HepG2 (cell line): ENCODE measurements around the gene FHL1. TPM values are rescaled to one million over a fixed set of nuclear protein-coding genes. Genes with fewer than 3 reads are reported as not detected.

ENCODE experiments used
- ATAC-seq: fragments of 200-7000 bp; cut with Tn5 transposase; 3 replicates; pipeline ENCODE4 v1.9.1; 2020; ENCODE audit warnings: mild to moderate bottlenecking, moderate library complexity
- BruUV-seq: library from RNA; stranded (reverse); fragments of 400-500 nt; replicated peaks from 2 replicates; lab custom pipeline; 2021; lab: Mats Ljungman, UMichigan
- CTCF ChIA-PET: fragments of 300-600 bp; formaldehyde crosslinking; extraction: SDS; loops from one replicate; lab custom pipeline; 2021; ENCODE audit warnings: low total read pairs, inconsistent platforms, low intra/inter-chr PET ratio; lab: Yijun Ruan, JAX
- POLR2A ChIA-PET: fragments of 350-600 bp; sonication (Branson Sonifier 250); formaldehyde crosslinking; loops from one replicate; lab custom pipeline; 2020; ENCODE audit warnings: antibody characterized with exemption, inconsistent platforms; lab: Yijun Ruan, JAX
- DNase-seq: peaks from one replicate; pipeline ENCODE4 v3.0.0-alpha.2; 2015; ENCODE audit warnings: low spot score
- FAIRE-seq: peaks from 3 replicates; lab custom pipeline; 2011; peaks lifted over from hg19 to GRCh38; lab: Jason Lieb, UNC
- H2AFZ ChIP-seq: one replicate; pipeline ENCODE4 v1.6.1; 2011; ENCODE audit warnings: low read length, inconsistent platforms
- H3K27ac ChIP-seq: fragments of 300-600 bp; 3 replicates; pipeline ENCODE4 v1.8.0; 2011; ENCODE audit warnings: mixed run types, mild to moderate bottlenecking, mixed read lengths, low read length, inconsistent platforms; ENCODE audit not compliant: insufficient read depth; ENCODE audit errors: extremely low read length
- H3K27me3 ChIP-seq, 2 experiments: fragments of 200-600 bp in 1 of 2; 2 replicates in 1 of 2; 3 replicates in 1 of 2; pipeline versions ENCODE4 v1.6.0 to v1.8.0; 2011; ENCODE audit warnings: low read length in 2 of 2, mild to moderate bottlenecking in 2 of 2, moderate library complexity in 2 of 2, inconsistent platforms in 1 of 2; ENCODE audit not compliant: insufficient read depth in 2 of 2, control insufficient read depth in 1 of 2
- H3K36me3 ChIP-seq, 2 experiments: fragments of 200-600 bp in 1 of 2; replicated peaks in 1 of 2; 2 replicates in 1 of 2; 3 replicates in 1 of 2; pipeline versions ENCODE4 v1.5.1 to v1.8.0; 2011; ENCODE audit warnings: low read length in 2 of 2, inconsistent platforms in 1 of 2; ENCODE audit not compliant: insufficient read depth in 2 of 2, control insufficient read depth in 1 of 2
- H3K4me1 ChIP-seq: 2 replicates; pipeline ENCODE4 v1.5.1; 2012; ENCODE audit warnings: low read length, inconsistent platforms; ENCODE audit not compliant: insufficient read depth
- H3K4me2 ChIP-seq: 2 replicates; pipeline ENCODE4 v1.6.0; 2011; ENCODE audit warnings: low read depth, low read length, inconsistent platforms
- H3K4me3 ChIP-seq, 3 experiments: fragments of 200-600 bp in 1 of 3; sonication (generic), shearing (Covaris generic) in 1 of 3; replicated peaks in 1 of 3; 2 replicates each; pipeline ENCODE4 v1.5.1; 2011 to 2016; ENCODE audit warnings: low read length in 3 of 3, inconsistent platforms in 2 of 3, low read depth in 2 of 3, mild to moderate bottlenecking in 2 of 3, control low read depth in 1 of 3, mixed read lengths in 1 of 3; ENCODE audit not compliant: insufficient read depth in 1 of 3
- H3K79me2 ChIP-seq: one replicate; pipeline ENCODE4 v1.6.1; 2011; ENCODE audit warnings: low read length, inconsistent platforms; ENCODE audit not compliant: insufficient read depth
- H3K9ac ChIP-seq: 2 replicates; pipeline ENCODE4 v1.6.0; 2011; ENCODE audit warnings: mild to moderate bottlenecking, low read depth, low read length, inconsistent platforms; ENCODE audit not compliant: insufficient read depth
- H3K9me3 ChIP-seq: 2 replicates; pipeline ENCODE4 v1.5.1; 2012; ENCODE audit warnings: mild to moderate bottlenecking, low read length
- H4K20me1 ChIP-seq: 2 replicates; pipeline ENCODE4 v1.6.0; 2011; ENCODE audit warnings: inconsistent platforms, mild to moderate bottlenecking, low read length, moderate library complexity; ENCODE audit not compliant: insufficient read depth
- CCDC6 ChIP-seq: sonication (generic); formaldehyde crosslinking; IDR thresholded peaks from 2 replicates; pipeline ENCODE4 v1.8.1; 2022; ENCODE audit warnings: mild to moderate bottlenecking, missing genetic modification reagents, moderate library complexity
- ERF ChIP-seq: IDR thresholded peaks from 2 replicates; pipeline ENCODE4 v1.6.1; 2018; ENCODE audit warnings: missing biosample characterization, missing genetic modification reagents
- HNF4A ChIP-seq: sonication (generic); formaldehyde crosslinking; IDR thresholded peaks from 2 replicates; pipeline ENCODE4 v1.4.0; 2020; ENCODE audit warnings: missing genetic modification reagents
- KLF11 ChIP-seq: IDR thresholded peaks from 2 replicates; pipeline ENCODE4 v1.6.1; 2016; ENCODE audit warnings: missing compliant biosample characterization
- MXI1 ChIP-seq: IDR thresholded peaks from 3 replicates; pipeline ENCODE4 v1.6.1; 2012; ENCODE audit warnings: low read depth, low read length, inconsistent platforms, borderline replicate concordance
- NCOR1 ChIP-seq: fragments of 200-600 bp; sonication (generic); IDR thresholded peaks from 2 replicates; pipeline ENCODE4 v1.7.0; 2017; ENCODE audit warnings: antibody characterized with exemption, low read length, borderline replicate concordance
- PHF21A ChIP-seq: sonication (generic); formaldehyde crosslinking; IDR thresholded peaks from 2 replicates; pipeline ENCODE4 v1.5.0; 2020; ENCODE audit warnings: mild to moderate bottlenecking, missing genetic modification reagents
- RELA ChIP-seq: sonication (generic); formaldehyde crosslinking; IDR thresholded peaks from 2 replicates; pipeline ENCODE4 v1.4.0; 2020; ENCODE audit warnings: missing genetic modification reagents
- SMAD3 ChIP-seq: sonication (generic); formaldehyde crosslinking; IDR thresholded peaks from 2 replicates; pipeline ENCODE4 v1.4.0; 2020; ENCODE audit warnings: missing genetic modification reagents
- TP53 ChIP-seq: sonication (generic); formaldehyde crosslinking; conservative IDR thresholded peaks from 2 replicates; pipeline ENCODE4 v1.4.0; 2020; ENCODE audit warnings: missing genetic modification reagents
- ZNF20 ChIP-seq: sonication (generic); formaldehyde crosslinking; IDR thresholded peaks from 2 replicates; pipeline ENCODE4 v1.4.0; 2020; ENCODE audit warnings: mild to moderate bottlenecking, moderate library complexity, missing genetic modification reagents
- ZNF205 ChIP-seq: IDR thresholded peaks from 2 replicates; pipeline ENCODE4 v1.6.1; 2018; ENCODE audit warnings: missing biosample characterization, missing genetic modification reagents
- ZNF552 ChIP-seq: sonication (generic); formaldehyde crosslinking; IDR thresholded peaks from 2 replicates; pipeline ENCODE4 v1.9.0; 2022; ENCODE audit warnings: missing genetic modification reagents, mild to moderate bottlenecking, borderline replicate concordance
- ZNF598 ChIP-seq: sonication (generic); formaldehyde crosslinking; IDR thresholded peaks from 2 replicates; pipeline ENCODE4 v1.5.1; 2020; ENCODE audit warnings: mild to moderate bottlenecking, missing genetic modification reagents, borderline replicate concordance
- ZNF674 ChIP-seq: sonication (generic); formaldehyde crosslinking; IDR thresholded peaks from 2 replicates; pipeline ENCODE4 v1.5.0; 2020; ENCODE audit warnings: low read depth, mild to moderate bottlenecking, missing genetic modification reagents
- ZNF841 ChIP-seq: sonication (generic); formaldehyde crosslinking; IDR thresholded peaks from 2 replicates; pipeline ENCODE4 v1.8.1; 2023; ENCODE audit warnings: missing genetic modification reagents, borderline replicate concordance
- ZZZ3 ChIP-seq: sonication (generic); formaldehyde crosslinking; IDR thresholded peaks from 2 replicates; pipeline ENCODE4 v1.4.0; 2020; ENCODE audit warnings: missing genetic modification reagents, mild to moderate bottlenecking, borderline replicate concordance
- WGBS: methylation state at CpG from one replicate; pipeline ENCODE4 v1.1.6; 2017; ENCODE audit warnings: low lambda C conversion rate; 5-methylcytosine and 5-hydroxymethylcytosine counted together
- in situ Hi-C: cut with HindIII; loops from 2 replicates; pipeline ENCODE4 v1.10.0; 2017; ENCODE audit warnings: low pct_unique_long_range_greater_than_20kb; ENCODE audit not compliant: extremely low pct_ligation_motif_present
- intact Hi-C: fragments of 100-400 bp; cut with micrococcal nuclease; formaldehyde crosslinking; loops from one replicate; pipeline ENCODE4 v1.10.0; 2022; ENCODE audit not compliant: unreplicated experiment
- polyA plus RNA-seq, 8 experiments: library from polyadenylated mRNA; depleted of rRNA in 3 of 8; stranded (reverse) in 7 of 8; unstranded in 1 of 8; fragments of >200 nt; fragmentation: Illumina TruSeq in 4 of 8; extraction: Trizol in 4 of 8; gene quantifications; 2 replicates each; pipeline versions ENCODE4 v1.2.1 to v1.2.3, GENCODE V29; 2011 to 2016; ENCODE audit warnings: low read depth in 4 of 8, missing spikeins in 1 of 8, mixed read lengths in 1 of 8; ENCODE audit not compliant: insufficient read depth in 1 of 8
- total RNA-seq, 5 experiments: library from RNA; depleted of rRNA; stranded (reverse); fragments of >200 nt; fragmentation: Illumina TruSeq; extraction: Trizol; gene quantifications; 2 replicates each; pipeline ENCODE4 v1.2.3, GENCODE V29; 2016; ENCODE audit warnings: low read depth in 1 of 5
- TF ChIP-seq, protein P1 (sequence below): IDR thresholded peaks from 2 replicates; pipeline ENCODE4 v1.6.1; 2016; ENCODE audit warnings: control low read depth

FHL1 gene
- total and polyA plus RNA-seq, 2 of the 13 experiments (the other 11 are each of a cell fraction or from before 2014, with no cell fraction given): 0.33 TPM; not detected in 1

DNA sequence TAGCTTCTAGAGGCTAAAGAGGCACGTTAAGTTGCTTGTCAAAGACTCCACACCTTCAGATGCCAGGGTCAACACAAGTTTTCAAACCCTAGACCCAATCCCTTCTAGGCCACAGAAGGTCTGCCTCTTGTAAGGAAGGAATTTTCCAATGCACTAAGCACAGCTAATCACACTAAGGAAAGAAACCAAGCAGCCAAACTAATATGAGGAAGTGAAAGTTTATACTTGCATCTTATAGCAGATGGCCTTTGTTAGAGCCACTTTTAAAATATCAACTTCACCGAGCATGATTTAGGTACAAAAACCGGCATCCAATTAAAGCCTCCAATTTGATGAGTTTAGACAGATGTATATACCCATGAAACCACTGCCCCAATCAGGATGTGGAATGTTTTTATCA lies 9.9 kb downstream of the FHL1 start:
- TF ChIP-seq HNF4A (CRISPR knock-in tag) (no peak), RELA (no peak), PHF21A (CRISPR knock-in tag) (no peak), CCDC6 (CRISPR knock-in tag) (no peak), ERF (CRISPR knock-in tag) (no peak), ZNF598 (CRISPR knock-in tag) (no peak)
- TF ChIP-seq, all 625 proteins: peak for 0
- intact Hi-C loops: no loop called here
- WGBS: 9% methylated on average over 3 of the region's 3 CpGs

GRCh38 chrX:136158685-136159084 lies 11.4 kb downstream of the FHL1 start:
- no peak overlapping the region for H3K4me3 ChIP-seq
- WGBS: 1% methylated on average over 4 of the region's 4 CpGs
- H3K4me2 ChIP-seq: no peak overlapping the region
- H2AFZ ChIP-seq: no peak overlapping the region
- BruUV-seq: no TSS peak
- no peaks in the 10 kb centered on the region for H3K9me3 ChIP-seq
- no peak overlapping the region for H3K27ac ChIP-seq
- intact Hi-C loops: no loop called here
- FAIRE-seq: no peak
- no peak for DNase-seq
- no peaks in the 10 kb centered on the region for H3K36me3 ChIP-seq
- ChIA-PET POLR2A (no interaction called here), CTCF (interaction anchor here (0.8 kb wide), 1 partner anchor 131 kb away, joined by 3 read pairs; no protein-coding TSS in a partner anchor)
- H3K79me2 ChIP-seq: no peaks in the 10 kb centered on the region
- in situ Hi-C loops: no loop called here
- ATAC-seq: no peak
- H4K20me1 ChIP-seq: no peaks in the 10 kb centered on the region
- no peaks in the 10 kb centered on the region for H3K4me1 ChIP-seq
- no peaks in the 10 kb centered on the region for H3K27me3 ChIP-seq
- no peak overlapping the region for H3K9ac ChIP-seq
- TF ChIP-seq, protein P1, sequence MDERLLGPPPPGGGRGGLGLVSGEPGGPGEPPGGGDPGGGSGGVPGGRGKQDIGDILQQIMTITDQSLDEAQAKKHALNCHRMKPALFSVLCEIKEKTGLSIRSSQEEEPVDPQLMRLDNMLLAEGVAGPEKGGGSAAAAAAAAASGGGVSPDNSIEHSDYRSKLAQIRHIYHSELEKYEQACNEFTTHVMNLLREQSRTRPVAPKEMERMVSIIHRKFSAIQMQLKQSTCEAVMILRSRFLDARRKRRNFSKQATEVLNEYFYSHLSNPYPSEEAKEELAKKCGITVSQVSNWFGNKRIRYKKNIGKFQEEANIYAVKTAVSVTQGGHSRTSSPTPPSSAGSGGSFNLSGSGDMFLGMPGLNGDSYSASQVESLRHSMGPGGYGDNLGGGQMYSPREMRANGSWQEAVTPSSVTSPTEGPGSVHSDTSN (CRISPR knock-in tag): no peak
- TF ChIP-seq ZNF841 (CRISPR knock-in tag) (no peak), ZNF205 (CRISPR knock-in tag) (no peak), ZNF552 (CRISPR knock-in tag) (no peak), SMAD3 (CRISPR knock-in tag) (no peak), ZNF20 (no peak), KLF11 (CRISPR knock-in tag) (no peak), TP53 (CRISPR knock-in tag) (no peak), MXI1 (no peak), ZZZ3 (CRISPR knock-in tag) (no peak), NCOR1 (no peak), ZNF674 (CRISPR knock-in tag) (no peak)

More for the DNA sequence above, 9.9 kb downstream of the FHL1 start:
- no peaks in the 10 kb centered on the region for H3K79me2 ChIP-seq
- no peak for ATAC-seq
- BruUV-seq: no TSS peak
- no peak overlapping the region for H3K4me2 ChIP-seq
- FAIRE-seq: no peak
- H3K36me3 ChIP-seq: no peaks in the 10 kb centered on the region
- H2AFZ ChIP-seq: no peak overlapping the region
- no peak overlapping the region for H3K9ac ChIP-seq
- H3K27ac ChIP-seq: no peak overlapping the region
- no peak for DNase-seq
- no peaks in the 10 kb centered on the region for H3K27me3 ChIP-seq
- POLR2A ChIA-PET: no interaction called here
- H3K4me1 ChIP-seq: no peaks in the 10 kb centered on the region
- CTCF ChIA-PET: no interaction called here
- H3K9me3 ChIP-seq: no peaks in the 10 kb centered on the region
- in situ Hi-C loops: no loop called here
- no peaks in the 10 kb centered on the region for H4K20me1 ChIP-seq
- no peak overlapping the region for H3K4me3 ChIP-seq
